Endothelial cell of umbilical vein (primary cell): ENCODE results near the gene SCAI. TPM values are rescaled to one million over a fixed set of nuclear protein-coding genes. Genes with fewer than 3 reads are reported as not detected.
"Not testable (repeated sequence)": the region's sequence is repeated elsewhere in the genome, so short reads cannot be mapped to it uniquely, and the experiment has no call there.

ENCODE experiments used
- BruUV-seq: library from RNA; stranded (reverse); fragments of 400-500 nt; replicated peaks from 2 replicates; lab custom pipeline; 2021; lab: Mats Ljungman, UMichigan
- CTCF ChIA-PET: fragments of 300-600, 350-600 bp; sonication (Branson Sonifier 250); formaldehyde crosslinking; loops from one replicate; lab custom pipeline; 2021; ENCODE audit warnings: antibody characterized with exemption, inconsistent platforms; lab: Charles Lee
- POLR2A ChIA-PET: fragments of 300-600, 350-600 bp; sonication (Branson Sonifier 250); formaldehyde crosslinking; loops from one replicate; lab custom pipeline; 2021; ENCODE audit warnings: antibody characterized with exemption, inconsistent platforms; lab: Charles Lee
- DNase-seq: peaks from one replicate; pipeline ENCODE4 v3.0.0-alpha.2; 2011; ENCODE audit warnings: low read depth, low spot score
- FAIRE-seq: peaks from 2 replicates; lab custom pipeline; 2011; peaks lifted over from hg19 to GRCh38; lab: Jason Lieb, UNC
- H2AFZ ChIP-seq: 2 replicates; pipeline ENCODE4 v1.6.0; 2012; ENCODE audit warnings: low read depth, low read length, control low read depth, inconsistent platforms
- H3K27ac ChIP-seq: 2 replicates; pipeline ENCODE4 v1.5.1; 2011; ENCODE audit warnings: low read depth, mild to moderate bottlenecking, control low read depth, low read length, moderate library complexity; ENCODE audit not compliant: insufficient read depth
- H3K27me3 ChIP-seq, 2 experiments: 2 replicates each; pipeline versions ENCODE4 v1.6.0 to v1.6.1; 2011; ENCODE audit warnings: low read length in 2 of 2, mixed read lengths in 1 of 2; ENCODE audit not compliant: control insufficient read depth in 2 of 2, insufficient read depth in 2 of 2
- H3K36me3 ChIP-seq, 2 experiments: 2 replicates in 1 of 2; 3 replicates in 1 of 2; pipeline ENCODE4 v1.5.1; 2011; ENCODE audit warnings: low read length in 2 of 2, mild to moderate bottlenecking in 1 of 2, moderate library complexity in 1 of 2; ENCODE audit not compliant: control insufficient read depth in 2 of 2, insufficient read depth in 2 of 2; ENCODE audit errors: extremely low read depth in 1 of 2
- H3K4me1 ChIP-seq: 3 replicates; pipeline ENCODE4 v1.5.1; 2011; ENCODE audit warnings: mild to moderate bottlenecking, low read length; ENCODE audit not compliant: control insufficient read depth, insufficient read depth; ENCODE audit errors: extremely low read depth
- H3K4me2 ChIP-seq: 2 replicates; pipeline ENCODE4 v1.6.1; 2011; ENCODE audit warnings: low read length, control low read depth, mixed read lengths; ENCODE audit not compliant: insufficient read depth
- H3K4me3 ChIP-seq, 3 experiments: fragments of 200-600 bp in 1 of 3; sonication (generic), shearing (Covaris generic) in 1 of 3; replicated peaks in 1 of 3; 2 replicates each; pipeline ENCODE4 v1.5.1; 2011 to 2016; ENCODE audit warnings: control low read depth in 3 of 3, low read length in 3 of 3, mild to moderate bottlenecking in 2 of 3, inconsistent platforms in 1 of 3, low read depth in 1 of 3, moderate library complexity in 1 of 3; ENCODE audit not compliant: insufficient read depth in 1 of 3
- H3K79me2 ChIP-seq: 2 replicates; pipeline ENCODE4 v1.6.0; 2012; ENCODE audit warnings: low read length, inconsistent platforms; ENCODE audit not compliant: control insufficient read depth, insufficient read depth
- H3K9ac ChIP-seq: replicated peaks from 2 replicates; pipeline ENCODE3; 2011; ENCODE audit warnings: low read length, control low read depth; ENCODE audit not compliant: insufficient read depth; ENCODE audit errors: extremely low read depth
- H3K9me1 ChIP-seq: replicated peaks from 3 replicates; pipeline ENCODE4 v1.6.0; 2011; ENCODE audit warnings: mild to moderate bottlenecking, low read length; ENCODE audit not compliant: control insufficient read depth, insufficient read depth; ENCODE audit errors: extremely low read depth
- H3K9me3 ChIP-seq: replicated peaks from 2 replicates; pipeline ENCODE4 v1.5.1; 2012; ENCODE audit warnings: low read length, inconsistent platforms; ENCODE audit not compliant: control insufficient read depth, insufficient read depth
- H4K20me1 ChIP-seq: replicated peaks from 2 replicates; pipeline ENCODE3; 2011; ENCODE audit warnings: mild to moderate bottlenecking, low read length; ENCODE audit not compliant: control insufficient read depth, insufficient read depth; ENCODE audit errors: extremely low read depth
- CTCF ChIP-seq, 2 donors: IDR thresholded peaks; 1 replicate in 1 of 2; 2 replicates in 1 of 2; pipeline ENCODE4 v1.5.1; 2011; ENCODE audit warnings: low read length in 2 of 2, mild to moderate bottlenecking in 2 of 2, moderate library complexity in 2 of 2, control low read depth in 1 of 2, inconsistent platforms in 1 of 2, low read depth in 1 of 2; ENCODE audit not compliant: insufficient read depth in 1 of 2; ENCODE audit errors: extremely low read depth in 1 of 2
- EZH2 ChIP-seq: IDR thresholded peaks from 2 replicates; pipeline ENCODE4 v1.6.1; 2012; ENCODE audit warnings: borderline replicate concordance, low read depth, mild to moderate bottlenecking, moderate library complexity, low read length, inconsistent platforms; ENCODE audit not compliant: severe bottlenecking
- FOS ChIP-seq: IDR thresholded peaks from 2 replicates; pipeline ENCODE4 v1.6.1; 2011; ENCODE audit warnings: mild to moderate bottlenecking, low read length, moderate library complexity, borderline replicate concordance; ENCODE audit not compliant: insufficient read depth
- GATA2 ChIP-seq: IDR thresholded peaks from 2 replicates; pipeline ENCODE4 v1.7.0; 2011; ENCODE audit warnings: low read depth, mild to moderate bottlenecking, moderate library complexity, mixed read lengths, low read length; ENCODE audit not compliant: insufficient read length, insufficient read depth
- JUN ChIP-seq: IDR thresholded peaks from 2 replicates; pipeline ENCODE4 v1.6.1; 2011; ENCODE audit warnings: borderline replicate concordance, low read depth; ENCODE audit not compliant: insufficient read length, insufficient read depth
- MAX ChIP-seq: IDR thresholded peaks from 2 replicates; pipeline ENCODE4 v1.6.1; 2011; ENCODE audit not compliant: insufficient read depth, insufficient read length
- MYC ChIP-seq: IDR thresholded peaks from one replicate; pipeline ENCODE4 v1.6.1; 2011; ENCODE audit warnings: mild to moderate bottlenecking, low read depth, low read length
- POLR2A ChIP-seq: IDR thresholded peaks from 2 replicates; pipeline ENCODE4 v1.6.1; 2012; ENCODE audit warnings: low read depth, mild to moderate bottlenecking, control low read depth, low read length
- POLR2AphosphoS5 ChIP-seq: IDR thresholded peaks from 2 replicates; pipeline ENCODE4 v1.6.1; 2012; ENCODE audit warnings: low read depth, mild to moderate bottlenecking, control low read depth, low read length, moderate library complexity; ENCODE audit not compliant: insufficient read depth
- dilution Hi-C: fragments of 300-500 bp; cut with MboI; formaldehyde crosslinking; loops from one replicate; pipeline ENCODE4 v1.15.0; 2019; ENCODE audit warnings: low sequenced_read_pairs; ENCODE audit not compliant: extremely low pct_ligation_motif_present
- intact Hi-C: fragments of 100-400 bp; cut with micrococcal nuclease; formaldehyde crosslinking; loops from one replicate; pipeline ENCODE4 v1.10.0; 2022
- polyA plus RNA-seq, 4 experiments: library from polyadenylated mRNA; depleted of rRNA in 3 of 4; stranded (reverse) in 3 of 4; unstranded in 1 of 4; fragments of >200 nt; gene quantifications; 2 replicates each; pipeline versions ENCODE4 v1.2.1 to v1.2.3, GENCODE V29; 2011 to 2012; ENCODE audit warnings: missing spikeins in 1 of 4
- total RNA-seq: library from RNA; stranded (reverse); gene quantifications from 2 replicates; pipeline ENCODE4 v1.2.3, GENCODE V29; 2021

SCAI gene
- total and polyA plus RNA-seq, 2 donors (not counting 3 experiments of a cell fraction or from before 2014, with no cell fraction given): 2.0 to 9.3 TPM

- no peaks in the 10 kb centered on the region for H3K27me3 ChIP-seq
- dilution Hi-C loops (no loop called here), intact Hi-C loops (no loop called here)
- BruUV-seq: no TSS peak
- DNase-seq (no peak), FAIRE-seq (no peak)
- CTCF ChIA-PET: no interaction called here
- no peak overlapping the region for H3K9ac ChIP-seq
- peaks cover 0 to 2% of the 10 kb centered on the region in 2 experiments for H3K36me3 ChIP-seq
- TF ChIP-seq EZH2 (no peak), GATA2 (no peak), JUN (no peak), CTCF (IDR thresholded peaks at IDR 0.05; ENCODE audit: extremely low read depth in 1 of 2, insufficient read depth in 1 of 2, low read depth in 1 of 2, low read length in 2 of 2) (no peak), MYC (no peak), POLR2A (no peak), MAX (no peak), FOS (no peak), POLR2AphosphoS5 (no peak)
- POLR2A ChIA-PET: no interaction called here
- no peak overlapping the region for H3K4me3 ChIP-seq
- no peaks in the 10 kb centered on the region for H3K4me1 ChIP-seq
- no peaks in the 10 kb centered on the region for H3K9me1 ChIP-seq
- no peaks in the 10 kb centered on the region for H3K9me3 ChIP-seq
- H4K20me1 ChIP-seq: no peaks in the 10 kb centered on the region
- no peak overlapping the region for H2AFZ ChIP-seq
- H3K27ac ChIP-seq: no peak overlapping the region
- H3K4me2 ChIP-seq: no peak overlapping the region
- H3K79me2 ChIP-seq: no peaks in the 10 kb centered on the region
These were observed 122.3 kb downstream of the SCAI start for GRCh38 chr9:125021069-125021468.

GRCh38 chr9:125015655-125016054 is 127.7 kb downstream of the SCAI start:
- H3K9me1 ChIP-seq, H3K27me3 ChIP-seq, H2AFZ ChIP-seq, H3K4me1 ChIP-seq, BruUV-seq, CTCF ChIA-PET, H3K36me3 ChIP-seq, H3K9ac ChIP-seq, DNase-seq, FAIRE-seq, H3K79me2 ChIP-seq, POLR2A ChIA-PET, H3K4me3 ChIP-seq, dilution Hi-C loops, intact Hi-C loops, H3K9me3 ChIP-seq, H3K4me2 ChIP-seq, H3K27ac ChIP-seq, H4K20me1 ChIP-seq: not testable (repeated sequence)

- FAIRE-seq, H3K9me3 ChIP-seq, H3K4me2 ChIP-seq, H3K79me2 ChIP-seq, BruUV-seq, DNase-seq, CTCF ChIA-PET, H3K9me1 ChIP-seq, H3K27me3 ChIP-seq, H4K20me1 ChIP-seq, H3K9ac ChIP-seq, H3K36me3 ChIP-seq, H2AFZ ChIP-seq, H3K4me3 ChIP-seq, H3K27ac ChIP-seq, dilution Hi-C loops, intact Hi-C loops, H3K4me1 ChIP-seq, POLR2A ChIA-PET: not testable (repeated sequence)
These were observed 131.3 kb downstream of the SCAI start for GRCh38 chr9:125012013-125012412.
